ENCODE measurements around the gene SIT1. TPM values are rescaled to one million over a fixed set of nuclear protein-coding genes. Genes with fewer than 3 reads are reported as not detected.

Gene SIT1
- polyA plus RNA-seq, 2 donors, result 0.75 to 0.88 TPM

- Histone ChIP-seq H3K36me3 (ENCODE audit: control insufficient read depth in 2 of 2, insufficient read depth in 2 of 2, low read length in 1 of 2) (peaks cover 0 to 21% of the 10 kb centered on the region in 2 donors), H3K4me3 (ENCODE audit: low read depth in 1 of 2, low read length in 2 of 2) (no peak overlapping the region), H3K9me3 (ENCODE audit: control insufficient read depth in 2 of 2, insufficient read depth in 1 of 2, low read depth in 1 of 2, low read length in 1 of 2) (no peaks in the 10 kb centered on the region), H3K27ac (ENCODE audit: low read depth in 2 of 2, low read length in 1 of 2) (no peak overlapping the region), H3K4me1 (ENCODE audit: control insufficient read depth in 2 of 2, insufficient read depth in 2 of 2, low read length in 1 of 2) (peaks cover 0 to 5% of the 10 kb centered on the region in 2 donors), H3K27me3 (ENCODE audit: control insufficient read depth in 1 of 2, insufficient read depth in 2 of 2, low read length in 2 of 2) (no peaks in the 10 kb centered on the region)
- 19 to 20% methylated on average over 8 of the region's 8 CpGs for WGBS, 2 donors
These were observed 39.4 kb downstream of the SIT1 start for GRCh38 chr9:35611230-35611797.

GRCh38 chr9:35609820-35610163 is 40.9 kb downstream of the SIT1 start:
- Histone ChIP-seq H3K36me3 (ENCODE audit: control insufficient read depth in 2 of 2, insufficient read depth in 2 of 2, low read length in 1 of 2) (peaks cover 0 to 21% of the 10 kb centered on the region in 2 donors), H3K27ac (ENCODE audit: low read depth in 2 of 2, low read length in 1 of 2) (no peak overlapping the region), H3K4me3 (ENCODE audit: low read depth in 1 of 2, low read length in 2 of 2) (no peak overlapping the region), H3K27me3 (ENCODE audit: control insufficient read depth in 1 of 2, insufficient read depth in 2 of 2, low read length in 2 of 2) (no peaks in the 10 kb centered on the region), H3K4me1 (ENCODE audit: control insufficient read depth in 2 of 2, insufficient read depth in 2 of 2, low read length in 1 of 2) (peaks cover 0 to 6% of the 10 kb centered on the region in 2 donors), H3K9me3 (ENCODE audit: control insufficient read depth in 2 of 2, insufficient read depth in 1 of 2, low read depth in 1 of 2, low read length in 1 of 2) (no peaks in the 10 kb centered on the region)
- WGBS, 2 donors, result 82 to 83% methylated on average over 13 of the region's 13 CpGs

- no peaks in the 10 kb centered on the region for H3K27me3 ChIP-seq (ENCODE audit: control insufficient read depth in 1 of 2, insufficient read depth in 2 of 2, low read length in 2 of 2)
- peaks cover 0 to 21% of the 10 kb centered on the region in 2 donors for H3K36me3 ChIP-seq (ENCODE audit: control insufficient read depth in 2 of 2, insufficient read depth in 2 of 2, low read length in 1 of 2)
- H3K4me3 ChIP-seq (ENCODE audit: low read depth in 1 of 2, low read length in 2 of 2), result no peak overlapping the region
- 85 to 89% methylated on average over 31 of the region's 31 CpGs for WGBS, 2 donors
- peaks cover 0 to 6% of the 10 kb centered on the region in 2 donors for H3K4me1 ChIP-seq (ENCODE audit: control insufficient read depth in 2 of 2, insufficient read depth in 2 of 2, low read length in 1 of 2)
- H3K9me3 ChIP-seq (ENCODE audit: control insufficient read depth in 2 of 2, insufficient read depth in 1 of 2, low read depth in 1 of 2, low read length in 1 of 2), result no peaks in the 10 kb centered on the region
- no peak overlapping the region for H3K27ac ChIP-seq (ENCODE audit: low read depth in 2 of 2, low read length in 1 of 2)
These were observed 41.5 kb downstream of the SIT1 start for GRCh38 chr9:35609001-35609819.

GRCh38 chr9:35608221-35608620 is 42.5 kb downstream of the SIT1 start:
- Histone ChIP-seq H3K27me3 (ENCODE audit: control insufficient read depth in 1 of 2, insufficient read depth in 2 of 2, low read length in 2 of 2) (no peaks in the 10 kb centered on the region), H3K9me3 (ENCODE audit: control insufficient read depth in 2 of 2, insufficient read depth in 1 of 2, low read depth in 1 of 2, low read length in 1 of 2) (no peaks in the 10 kb centered on the region), H3K4me1 (ENCODE audit: control insufficient read depth in 2 of 2, insufficient read depth in 2 of 2, low read length in 1 of 2) (peaks cover 0 to 6% of the 10 kb centered on the region in 2 donors), H3K4me3 (ENCODE audit: low read depth in 1 of 2, low read length in 2 of 2) (no peak overlapping the region), H3K36me3 (ENCODE audit: control insufficient read depth in 2 of 2, insufficient read depth in 2 of 2, low read length in 1 of 2) (peaks cover 0 to 21% of the 10 kb centered on the region in 2 donors), H3K27ac (ENCODE audit: low read depth in 2 of 2, low read length in 1 of 2) (no peak overlapping the region)
- WGBS, 2 donors, result 85 to 87% methylated on average over 7 of the region's 7 CpGs

GRCh38 chr9:35606726-35607125 is 44.0 kb downstream of the SIT1 start:
- H3K9me3 ChIP-seq (ENCODE audit: control insufficient read depth in 2 of 2, insufficient read depth in 1 of 2, low read depth in 1 of 2, low read length in 1 of 2), result no peaks in the 10 kb centered on the region
- H3K36me3 ChIP-seq (ENCODE audit: control insufficient read depth in 2 of 2, insufficient read depth in 2 of 2, low read length in 1 of 2), result peaks cover 0 to 21% of the 10 kb centered on the region in 2 donors
- H3K27me3 ChIP-seq (ENCODE audit: control insufficient read depth in 1 of 2, insufficient read depth in 2 of 2, low read length in 2 of 2), result no peaks in the 10 kb centered on the region
- no peak overlapping the region for H3K27ac ChIP-seq (ENCODE audit: low read depth in 2 of 2, low read length in 1 of 2)
- no peak overlapping the region for H3K4me3 ChIP-seq (ENCODE audit: low read depth in 1 of 2, low read length in 2 of 2)
- 84 to 89% methylated on average over 7 of the region's 7 CpGs for whole genome bisulfite sequencing, 2 donors
- H3K4me1 ChIP-seq (ENCODE audit: control insufficient read depth in 2 of 2, insufficient read depth in 2 of 2, low read length in 1 of 2), result peaks cover 0 to 6% of the 10 kb centered on the region in 2 donors

GRCh38 chr9:35606138-35606504 is 44.6 kb downstream of the SIT1 start:
- Histone ChIP-seq H3K27ac (ENCODE audit: low read depth in 2 of 2, low read length in 1 of 2) (peak overlapping the region in 1 of 2 donors; percentile 69), H3K9me3 (ENCODE audit: control insufficient read depth in 2 of 2, insufficient read depth in 1 of 2, low read depth in 1 of 2, low read length in 1 of 2) (no peaks in the 10 kb centered on the region), H3K4me1 (ENCODE audit: control insufficient read depth in 2 of 2, insufficient read depth in 2 of 2, low read length in 1 of 2) (peaks cover 0 to 6% of the 10 kb centered on the region in 2 donors), H3K4me3 (ENCODE audit: low read depth in 1 of 2, low read length in 2 of 2) (peak overlapping the region; percentile 56 to 73), H3K27me3 (ENCODE audit: control insufficient read depth in 1 of 2, insufficient read depth in 2 of 2, low read length in 2 of 2) (no peaks in the 10 kb centered on the region), H3K36me3 (ENCODE audit: control insufficient read depth in 2 of 2, insufficient read depth in 2 of 2, low read length in 1 of 2) (peaks cover 0 to 21% of the 10 kb centered on the region in 2 donors)
- 5 to 9% methylated on average over 5 of the region's 5 CpGs for WGBS, 2 donors

- Histone ChIP-seq H3K36me3 (ENCODE audit: control insufficient read depth in 2 of 2, insufficient read depth in 2 of 2, low read length in 1 of 2) (peaks cover 0 to 21% of the 10 kb centered on the region in 2 donors), H3K27me3 (ENCODE audit: control insufficient read depth in 1 of 2, insufficient read depth in 2 of 2, low read length in 2 of 2) (no peaks in the 10 kb centered on the region), H3K4me3 (ENCODE audit: low read depth in 1 of 2, low read length in 2 of 2) (peak overlapping the region; percentile 56 to 73), H3K27ac (ENCODE audit: low read depth in 2 of 2, low read length in 1 of 2) (peak overlapping the region; percentile 66 to 69), H3K9me3 (ENCODE audit: control insufficient read depth in 2 of 2, insufficient read depth in 1 of 2, low read depth in 1 of 2, low read length in 1 of 2) (no peaks in the 10 kb centered on the region), H3K4me1 (ENCODE audit: control insufficient read depth in 2 of 2, insufficient read depth in 2 of 2, low read length in 1 of 2) (peaks cover 0 to 6% of the 10 kb centered on the region in 2 donors)
- WGBS, 2 donors, result 1% methylated on average over 44 to 76 of the region's 76 CpGs
These were observed 45.2 kb downstream of the SIT1 start for GRCh38 chr9:35605351-35606137.

GRCh38 chr9:35604578-35605350 is 46.0 kb downstream of the SIT1 start, which contains the start of gene TESK1:
TSS of gene TESK1 (plus strand) at chr9:35605262. CDS start at chr9:35605620, 358 bp downstream.
- H3K27me3 ChIP-seq (ENCODE audit: control insufficient read depth in 1 of 2, insufficient read depth in 2 of 2, low read length in 2 of 2), result no peaks in the 10 kb centered on the region
- 0% methylated on average over 31 to 55 of the region's 55 CpGs for WGBS, 2 donors
- H3K4me3 ChIP-seq (ENCODE audit: low read depth in 1 of 2, low read length in 2 of 2), result peak within 1 kb of the TSS; percentile 56 to 73
- peak within 1 kb of the TSS; percentile 66 to 95 for H3K27ac ChIP-seq (ENCODE audit: low read depth in 2 of 2, low read length in 1 of 2)
- H3K36me3 ChIP-seq (ENCODE audit: control insufficient read depth in 2 of 2, insufficient read depth in 2 of 2, low read length in 1 of 2), result peaks cover 0 to 18% of the 10 kb centered on the region in 2 donors
- peaks cover 0 to 6% of the 10 kb centered on the region in 2 donors for H3K4me1 ChIP-seq (ENCODE audit: control insufficient read depth in 2 of 2, insufficient read depth in 2 of 2, low read length in 1 of 2)
- no peaks in the 10 kb centered on the region for H3K9me3 ChIP-seq (ENCODE audit: control insufficient read depth in 2 of 2, insufficient read depth in 1 of 2, low read depth in 1 of 2, low read length in 1 of 2)

All from esophagus (tissue), 2 donors.